K562 (cell line): Measurements from ENCODE around the gene BNIP3. TPM values are rescaled to one million over a fixed set of nuclear protein-coding genes. Genes with fewer than 3 reads are reported as not detected.
A peak's percentile ranks its signal among the peaks of the same experiment; 100 is the strongest.

Experiments
- ARID3A ChIP-seq: IDR thresholded peaks from 2 replicates; pipeline ENCODE4 v1.6.1; 2012; ENCODE audit warnings: low read depth, low read length, improper control_type of control experiment, borderline replicate concordance
- BHLHE40 ChIP-seq: IDR thresholded peaks from 2 replicates; pipeline ENCODE4 v1.6.1; 2011; ENCODE audit warnings: low read length, improper control_type of control experiment
- BRCA1 ChIP-seq, 2 experiments: fragments of 450-650 bp in 1 of 2; sonication (generic) in 1 of 2; formaldehyde crosslinking in 1 of 2; IDR thresholded peaks; 2 replicates each; pipeline versions ENCODE4 v1.5.0 to v1.6.1; 2017 to 2020; ENCODE audit warnings: mild to moderate bottlenecking in 1 of 2, missing genetic modification reagents in 1 of 2
- CSDE1 ChIP-seq, 2 experiments: fragments of 450-650 bp; IDR thresholded peaks; 2 replicates each; pipeline ENCODE4 v1.6.1; 2016; ENCODE audit warnings: mild to moderate bottlenecking in 1 of 2
- GABPB2 ChIP-seq: fragments of 250-450 bp; sonication (Bioruptor Pico); conservative IDR thresholded peaks from 2 replicates; pipeline ENCODE4 v1.5.1; 2021; ENCODE audit warnings: mild to moderate bottlenecking
- HIVEP1 ChIP-seq: fragments of 250-450 bp; sonication (Bioruptor Pico); IDR thresholded peaks from 2 replicates; pipeline ENCODE4 v1.4.0; 2020; ENCODE audit warnings: mild to moderate bottlenecking
- HNRNPL ChIP-seq: fragments of 200-400 bp; formaldehyde crosslinking; IDR thresholded peaks from 2 replicates; pipeline ENCODE4 v1.6.1; 2017; ENCODE audit warnings: low read depth, mild to moderate bottlenecking, low read length
- KAT2B ChIP-seq: IDR thresholded peaks from one replicate; pipeline ENCODE4 v1.6.1; 2012; ENCODE audit warnings: low read depth, mild to moderate bottlenecking, control low read depth, inconsistent platforms, low read length, moderate library complexity
- KHSRP ChIP-seq: fragments of 450-650 bp; IDR thresholded peaks from 2 replicates; pipeline ENCODE4 v1.6.1; 2017
- NUFIP1 ChIP-seq: fragments of 450-650 bp; IDR thresholded peaks from 2 replicates; pipeline ENCODE4 v1.6.1; 2018; ENCODE audit not compliant: partially characterized antibody
- OTX1 ChIP-seq: fragments of 450-650 bp; formaldehyde crosslinking; IDR thresholded peaks from 2 replicates; pipeline ENCODE4 v1.4.0; 2022; ENCODE audit warnings: mild to moderate bottlenecking
- PKNOX1 ChIP-seq: fragments of 450-650 bp; IDR thresholded peaks from 2 replicates; pipeline ENCODE4 v1.6.1; 2016
- PRMT5 ChIP-seq: sonication (generic); formaldehyde crosslinking; IDR thresholded peaks from 2 replicates; pipeline ENCODE4 v1.5.0; 2020; ENCODE audit warnings: missing genetic modification reagents
- USF1 ChIP-seq: sonication (generic); formaldehyde crosslinking; IDR thresholded peaks from 2 replicates; pipeline ENCODE4 v1.9.0; 2022; ENCODE audit warnings: mild to moderate bottlenecking, missing genetic modification reagents
- ZNF12 ChIP-seq: sonication (generic); formaldehyde crosslinking; IDR thresholded peaks from 2 replicates; pipeline ENCODE4 v1.4.0; 2020; ENCODE audit warnings: mild to moderate bottlenecking, missing genetic modification reagents
- ZNF217 ChIP-seq: sonication (generic); formaldehyde crosslinking; IDR thresholded peaks from 2 replicates; pipeline ENCODE4 v1.8.0; 2022; ENCODE audit warnings: mild to moderate bottlenecking, missing genetic modification reagents
- ZNF561 ChIP-seq: fragments of 450-650 bp; formaldehyde crosslinking; conservative IDR thresholded peaks from 2 replicates; pipeline ENCODE4 v1.4.0; 2020; ENCODE audit warnings: mild to moderate bottlenecking, moderate library complexity
- ZNF592 ChIP-seq: fragments of 450-650 bp; IDR thresholded peaks from 2 replicates; pipeline ENCODE4 v1.6.1; 2017; ENCODE audit warnings: antibody characterized with exemption, mild to moderate bottlenecking
- polyA plus RNA-seq, 8 experiments: library from polyadenylated mRNA; depleted of rRNA in 4 of 8; stranded (reverse) in 5 of 8; unstranded in 3 of 8; fragments of >200 nt; fragmentation: Nextera tagmentation in 2 of 8; fragmentation: Illumina TruSeq in 1 of 8; extraction: Ambion mirVana in 2 of 8; extraction: Trizol in 1 of 8; gene quantifications; 2 replicates each; pipeline versions ENCODE4 v1.2.1 to v1.2.3, GENCODE V29; 2011 to 2014; ENCODE audit warnings: inconsistent platforms in 1 of 8, missing spikeins in 1 of 8
- total RNA-seq, 7 experiments: library from RNA; depleted of rRNA in 6 of 7; stranded (reverse); fragments of >200 nt in 6 of 7; fragmentation: Illumina TruSeq in 2 of 7; extraction: Trizol in 2 of 7; gene quantifications; 2 replicates each; pipeline versions ENCODE4 v1.2.1 to v1.2.3, GENCODE V29; 2011 to 2021; ENCODE audit warnings: low replicate concordance in 1 of 7
- TF ChIP-seq, protein P1 (sequence below): sonication (generic); formaldehyde crosslinking; IDR thresholded peaks from 2 replicates; pipeline ENCODE4 v1.8.0; 2022; ENCODE audit warnings: missing genetic modification reagents, mild to moderate bottlenecking, borderline replicate concordance

Gene BNIP3
- total and polyA plus RNA-seq, 9 of the 15 experiments (the other 6 are each of a cell fraction or from before 2014, with no cell fraction given) = 9.2 to 119 (median 42.2) TPM

- TF ChIP-seq, protein P1, sequence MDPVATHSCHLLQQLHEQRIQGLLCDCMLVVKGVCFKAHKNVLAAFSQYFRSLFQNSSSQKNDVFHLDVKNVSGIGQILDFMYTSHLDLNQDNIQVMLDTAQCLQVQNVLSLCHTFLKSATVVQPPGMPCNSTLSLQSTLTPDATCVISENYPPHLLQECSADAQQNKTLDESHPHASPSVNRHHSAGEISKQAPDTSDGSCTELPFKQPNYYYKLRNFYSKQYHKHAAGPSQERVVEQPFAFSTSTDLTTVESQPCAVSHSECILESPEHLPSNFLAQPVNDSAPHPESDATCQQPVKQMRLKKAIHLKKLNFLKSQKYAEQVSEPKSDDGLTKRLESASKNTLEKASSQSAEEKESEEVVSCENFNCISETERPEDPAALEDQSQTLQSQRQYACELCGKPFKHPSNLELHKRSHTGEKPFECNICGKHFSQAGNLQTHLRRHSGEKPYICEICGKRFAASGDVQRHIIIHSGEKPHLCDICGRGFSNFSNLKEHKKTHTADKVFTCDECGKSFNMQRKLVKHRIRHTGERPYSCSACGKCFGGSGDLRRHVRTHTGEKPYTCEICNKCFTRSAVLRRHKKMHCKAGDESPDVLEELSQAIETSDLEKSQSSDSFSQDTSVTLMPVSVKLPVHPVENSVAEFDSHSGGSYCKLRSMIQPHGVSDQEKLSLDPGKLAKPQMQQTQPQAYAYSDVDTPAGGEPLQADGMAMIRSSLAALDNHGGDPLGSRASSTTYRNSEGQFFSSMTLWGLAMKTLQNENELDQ = no peak
- TF ChIP-seq HIVEP1 (CRISPR knock-in tag) (no peak), PRMT5 (no peak), BRCA1 (IDR thresholded peaks at IDR 0.05) (no peak), BRCA1 (CRISPR knock-in tag; IDR thresholded peaks at IDR 0.05) (no peak), PKNOX1 (0 out of 2 replicates have a peak, but pooled peaks have one; percentile 10), KHSRP (no peak), OTX1 (CRISPR knock-in tag) (no peak), ZNF592 (0 out of 2 replicates have a peak, but pooled peaks have one; percentile 23), HNRNPL (no peak), ZNF217 (CRISPR knock-in tag) (no peak), ARID3A (no peak), ZNF561 (CRISPR knock-in tag) (no peak), USF1 (CRISPR knock-in tag) (no peak), GABPB2 (no peak), NUFIP1 (no peak), CSDE1 (IDR thresholded peaks at IDR 0.05) (no peak), KAT2B (no peak), ZNF12 (CRISPR knock-in tag) (no peak), BHLHE40 (peak; percentile 81)
These were observed 19.7 kb upstream of the BNIP3 start (continued) for GRCh38 chr10:132001238-132001972.
